Fibroblast of gingiva (primary cell): ENCODE results near the gene IGSF11.

Source experiments
- DNase-seq: peaks from one replicate; pipeline ENCODE4 v3.0.0-alpha.2; 2011; ENCODE audit warnings: low read depth

IGSF11 gene

DNA sequence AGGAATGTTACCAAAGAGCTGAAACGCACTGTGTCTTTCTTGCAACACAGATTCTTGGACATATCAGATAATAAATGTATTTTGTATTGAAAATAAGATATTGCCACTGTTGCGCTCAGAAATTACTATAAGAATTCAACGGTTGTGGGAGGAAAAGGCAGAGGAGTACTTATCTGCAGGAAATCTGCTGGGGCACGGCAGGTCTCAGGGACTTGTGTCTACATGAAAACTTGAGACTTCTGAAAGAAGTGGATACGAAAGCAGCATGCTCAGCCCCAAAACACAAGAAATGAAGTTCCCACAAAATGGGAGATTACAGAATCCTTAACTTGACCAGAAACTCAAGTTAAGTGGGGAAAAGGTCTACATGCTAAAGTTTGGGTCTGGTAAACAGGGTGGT is 86.5 kb downstream of the IGSF11 start:
- DNase-seq = no peak

DNA sequence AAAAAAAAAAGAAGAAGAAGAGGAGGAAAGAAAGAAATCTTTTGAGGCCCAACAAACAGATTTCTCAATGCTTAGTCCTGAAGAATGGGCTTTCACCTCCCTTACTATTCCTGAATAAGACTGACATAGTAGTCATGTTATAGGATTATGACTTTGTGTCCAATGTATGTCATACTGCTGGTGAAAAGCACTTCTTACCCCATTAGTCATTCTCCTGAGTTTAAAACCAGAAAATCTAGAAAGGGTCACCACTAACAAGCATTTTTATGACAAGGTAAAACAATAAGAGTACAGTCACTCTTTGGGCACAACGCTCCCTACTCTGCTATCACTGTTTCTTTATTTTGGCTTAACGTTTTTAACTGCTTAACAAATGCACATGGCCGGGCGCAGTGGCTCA is 88.2 kb downstream of the IGSF11 start:
- no peak for DNase-seq

DNA sequence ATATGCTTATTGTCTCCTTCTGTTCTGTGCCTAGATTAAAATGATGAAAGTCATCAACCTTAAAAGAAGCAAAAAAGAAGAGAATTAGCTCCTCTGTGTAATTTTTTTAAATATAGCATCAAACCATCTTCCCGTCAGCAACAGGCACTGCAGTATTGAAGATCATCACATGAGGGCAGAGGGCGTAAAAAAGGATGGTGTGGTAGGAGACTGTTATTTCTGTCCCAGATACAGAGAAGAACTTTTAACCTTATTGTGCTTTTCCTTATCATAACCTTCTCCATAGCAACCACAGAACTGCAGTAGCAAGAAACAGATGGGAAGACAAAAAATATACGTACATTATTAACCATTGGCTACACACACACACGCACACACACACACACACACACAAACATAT is 88.8 kb downstream of the IGSF11 start:
- DNase-seq = no peak

DNA sequence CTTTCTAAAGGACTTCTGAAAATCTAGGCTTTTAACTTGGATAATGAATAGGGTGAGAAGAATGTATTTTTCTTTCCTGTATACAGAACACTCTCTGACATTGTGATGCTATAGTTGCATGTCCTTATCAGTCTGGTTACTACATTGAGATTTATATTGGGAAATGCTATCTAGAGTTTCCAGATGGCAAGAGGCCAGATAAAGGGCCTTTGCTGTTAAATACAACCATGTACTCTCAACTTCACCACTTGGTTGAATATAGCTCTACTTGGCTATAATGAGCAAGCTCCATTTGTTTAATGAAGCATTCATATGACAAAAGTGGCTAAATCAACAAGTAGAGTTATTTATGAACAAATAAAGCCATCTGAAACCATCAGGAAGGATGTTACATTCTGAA is 91.0 kb downstream of the IGSF11 start:
- DNase-seq = no peak

DNA sequence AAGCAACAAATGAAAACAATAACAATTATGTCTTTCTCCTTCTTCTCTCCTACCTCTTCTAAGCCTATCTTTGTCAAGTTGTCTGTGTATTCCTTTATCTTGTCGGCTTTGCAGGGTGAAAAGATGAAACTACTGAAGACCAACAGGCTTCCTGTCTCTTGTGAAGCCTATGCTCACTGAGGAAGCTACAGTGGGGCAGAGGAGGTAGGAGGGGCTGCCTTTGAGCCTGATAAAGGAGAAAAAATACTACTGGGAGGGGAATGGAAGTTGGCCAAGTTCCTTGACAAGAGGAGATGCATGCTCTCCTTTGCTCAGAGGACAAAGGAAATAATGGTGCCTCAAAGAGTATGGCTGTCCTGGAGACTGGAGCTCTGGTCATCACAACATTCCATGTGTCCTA is 92.0 kb downstream of the IGSF11 start:
- no peak for DNase-seq

DNA sequence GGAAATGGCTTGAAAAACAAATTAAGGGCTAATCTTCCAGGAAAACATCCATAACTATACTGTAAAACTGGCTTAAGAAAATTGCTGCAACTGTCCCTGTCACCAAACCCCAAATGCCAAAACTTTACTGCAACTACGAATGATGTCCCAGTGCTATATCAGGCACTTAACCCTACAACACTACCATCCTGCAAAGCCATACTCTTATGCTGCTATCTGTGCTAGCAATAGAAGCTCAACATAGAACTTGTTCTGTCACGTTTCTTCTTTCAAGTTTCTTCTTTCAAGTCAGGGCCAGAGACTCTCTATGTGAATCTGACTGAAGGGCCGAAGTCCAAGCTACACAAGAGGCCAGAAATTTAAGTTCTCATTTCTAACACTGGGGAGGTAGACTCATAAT is 92.5 kb downstream of the IGSF11 start:
- DNase-seq = no peak

DNA sequence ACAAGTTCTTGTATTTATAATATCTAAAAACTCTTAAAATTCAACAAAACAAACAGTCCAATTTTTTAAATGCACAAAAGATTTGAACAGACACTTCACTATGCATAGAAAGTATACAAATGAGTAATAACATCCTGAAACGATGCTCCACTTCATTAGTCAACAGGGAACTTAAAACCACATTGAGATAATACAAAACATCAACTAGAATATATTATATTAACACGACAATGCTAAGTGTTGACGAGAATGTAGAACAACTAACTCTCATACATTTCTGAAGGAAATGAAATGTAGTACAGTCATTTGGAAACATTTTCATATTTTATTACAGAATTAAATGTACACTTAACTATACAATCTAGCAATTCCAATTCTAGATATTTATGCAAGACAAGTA is 93.4 kb downstream of the IGSF11 start:
- no peak for DNase-seq

DNA sequence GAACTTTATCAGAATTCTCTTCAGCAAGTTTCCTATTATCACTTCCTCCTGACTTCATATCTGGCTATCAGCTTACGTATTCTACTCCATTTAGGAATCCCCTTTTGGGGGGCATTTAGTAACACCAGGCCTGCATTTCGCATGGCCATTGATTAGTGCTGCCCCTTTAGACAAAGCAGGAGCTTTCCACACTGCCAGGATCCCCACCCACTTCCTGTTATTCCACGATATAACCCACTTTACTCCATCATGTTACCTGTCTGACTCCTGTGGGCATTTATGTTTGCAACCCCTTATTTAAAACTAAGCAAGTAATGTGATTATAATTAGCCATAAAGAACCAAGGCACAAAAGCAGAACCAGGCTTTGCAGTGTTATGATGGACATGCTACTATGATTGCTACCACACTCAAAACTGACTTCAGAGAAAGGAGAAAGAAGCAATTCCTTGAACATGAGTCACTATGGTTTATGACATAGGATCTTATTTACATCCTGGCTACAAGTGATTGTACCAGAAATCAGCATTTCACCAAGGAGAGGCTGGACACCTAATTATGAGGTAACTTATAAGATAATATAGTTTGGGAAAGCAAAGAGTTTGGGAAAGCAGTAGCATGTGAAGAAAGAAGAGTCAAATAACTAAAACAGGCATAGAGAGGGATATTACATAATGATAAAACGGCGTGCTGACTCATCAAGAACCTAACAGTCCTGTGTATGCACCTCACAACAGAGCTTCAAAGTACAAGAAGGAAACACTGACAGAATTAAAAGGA is 96.3 kb downstream of the IGSF11 start:
- no peak for DNase-seq

DNA sequence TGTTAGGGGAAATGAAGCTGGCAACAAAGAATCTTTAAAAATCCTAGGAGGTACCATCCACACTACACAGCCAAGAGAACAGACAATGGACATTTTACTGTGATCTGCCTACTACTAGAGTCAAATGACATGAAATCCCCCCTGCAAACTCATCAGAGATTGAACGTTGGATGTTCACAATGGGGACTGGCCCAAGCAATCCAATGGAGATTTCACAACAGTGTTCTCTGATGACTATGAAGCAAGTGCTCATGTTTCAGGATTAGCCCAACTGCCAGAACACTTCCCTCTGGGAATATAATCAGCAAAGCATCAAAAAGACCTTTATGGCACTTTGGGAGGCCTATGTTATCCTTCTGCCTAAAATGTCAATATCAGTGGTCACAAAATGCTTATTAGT is 97.8 kb downstream of the IGSF11 start:
- DNase-seq = peak; percentile 26

DNA sequence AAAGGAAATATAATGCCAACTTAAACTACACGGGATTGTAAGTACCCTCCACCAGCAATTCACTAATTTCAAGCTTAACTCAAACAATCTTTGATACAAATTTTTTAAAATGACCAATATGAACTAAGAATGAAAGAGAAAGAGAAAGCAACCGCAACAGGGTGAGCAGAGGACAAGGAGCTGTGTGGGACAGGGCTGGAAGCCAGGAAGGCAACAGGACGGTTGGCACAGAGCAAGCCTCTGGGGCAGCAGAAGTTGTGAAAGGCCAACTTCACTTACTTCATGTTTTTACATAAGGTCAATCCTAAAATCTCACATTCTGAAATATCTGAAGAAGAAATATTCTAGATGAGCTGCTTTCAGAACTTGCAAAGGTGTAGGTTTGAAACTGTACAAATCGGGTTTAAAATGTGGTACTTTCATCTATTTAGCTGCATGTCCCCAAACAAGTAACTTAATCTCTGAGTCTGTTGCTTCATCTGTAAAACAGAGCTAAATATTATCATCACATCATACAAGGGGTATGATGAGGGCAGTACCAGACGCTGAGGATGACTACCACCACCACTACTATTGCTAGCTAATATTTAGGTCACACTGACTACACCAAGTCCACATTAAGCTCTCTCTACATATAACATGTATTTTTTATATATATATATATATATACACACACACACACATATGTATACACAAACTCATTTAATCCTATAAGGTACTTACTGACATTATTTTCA is 101.7 kb downstream of the IGSF11 start:
- DNase-seq = peak; percentile 40

DNA sequence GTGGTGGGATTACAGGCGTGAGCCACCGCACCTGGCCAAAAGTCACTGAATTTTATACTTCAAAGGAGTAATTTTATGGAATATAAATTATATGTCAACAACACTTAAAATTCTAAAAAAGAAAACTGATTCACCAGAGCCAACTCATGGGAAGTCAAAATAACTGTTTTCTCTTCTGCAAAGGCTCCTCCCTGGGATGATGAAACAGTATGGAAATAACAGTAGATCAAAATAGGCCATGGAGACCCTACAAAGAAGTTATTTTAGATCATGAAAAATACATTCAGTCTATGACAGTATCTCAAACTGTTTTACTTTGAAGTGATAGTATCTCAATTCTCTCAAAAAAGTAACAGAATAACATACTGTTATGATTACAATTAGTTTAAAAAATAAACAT is 102.7 kb downstream of the IGSF11 start:
- DNase-seq = no peak

DNA sequence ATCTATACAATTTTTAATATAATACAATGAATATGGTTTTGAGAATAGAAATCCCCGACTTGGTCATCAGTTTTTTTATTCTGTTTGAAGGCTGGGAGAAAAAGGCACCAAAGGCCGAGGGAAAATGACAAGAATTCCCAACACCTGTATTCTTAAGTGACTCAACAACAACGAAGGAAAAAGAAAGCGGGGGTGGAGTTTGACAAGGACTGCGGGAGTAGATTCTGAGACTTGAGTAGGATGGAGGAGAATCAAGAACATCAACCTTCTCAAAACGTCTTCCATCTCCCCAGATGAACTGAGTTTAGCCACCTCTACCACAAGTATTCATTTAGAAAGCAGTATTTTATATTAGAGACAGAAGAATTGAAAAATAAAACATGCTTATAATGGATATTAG is 107.2 kb downstream of the IGSF11 start:
- DNase-seq = no peak

DNA sequence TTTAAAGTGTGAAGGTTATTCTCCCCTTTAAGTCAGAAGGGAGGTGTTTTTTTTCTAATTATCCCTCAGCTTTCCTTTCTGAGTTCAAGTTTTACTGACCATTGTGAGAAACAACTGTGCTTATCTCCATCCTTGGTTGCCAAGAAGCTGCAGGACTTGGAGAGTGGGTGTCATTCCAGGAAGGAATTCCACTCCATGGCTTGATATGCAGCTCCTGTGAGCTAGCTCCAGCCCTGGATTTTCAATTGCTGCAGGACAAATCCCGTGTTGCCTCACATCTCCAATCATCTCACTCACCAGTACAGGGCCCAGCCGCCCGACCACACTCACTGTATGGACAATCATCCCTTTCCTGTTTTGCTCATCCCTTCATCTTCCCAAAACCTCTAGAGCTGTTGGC is 122.5 kb downstream of the IGSF11 start:
- no peak for DNase-seq

DNA sequence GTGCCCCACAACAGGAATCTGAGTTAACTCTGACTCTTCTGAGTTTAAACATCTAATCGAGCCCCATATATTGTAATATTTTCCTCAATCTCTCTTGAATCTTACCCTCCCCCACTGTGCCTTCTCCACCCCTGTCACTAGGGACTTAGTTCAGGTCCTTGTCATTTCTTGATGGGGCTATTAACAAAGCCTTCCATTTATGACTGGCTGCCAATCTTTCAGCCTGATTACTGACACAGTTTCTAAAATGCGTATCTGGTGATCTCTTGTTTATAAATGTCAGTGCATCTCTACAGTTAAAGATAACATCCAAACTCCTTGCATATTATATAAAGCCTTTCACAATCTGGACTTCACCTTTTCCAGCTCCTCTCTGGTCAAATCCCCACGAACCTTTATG is 124.3 kb downstream of the IGSF11 start:
- no peak for DNase-seq

DNA sequence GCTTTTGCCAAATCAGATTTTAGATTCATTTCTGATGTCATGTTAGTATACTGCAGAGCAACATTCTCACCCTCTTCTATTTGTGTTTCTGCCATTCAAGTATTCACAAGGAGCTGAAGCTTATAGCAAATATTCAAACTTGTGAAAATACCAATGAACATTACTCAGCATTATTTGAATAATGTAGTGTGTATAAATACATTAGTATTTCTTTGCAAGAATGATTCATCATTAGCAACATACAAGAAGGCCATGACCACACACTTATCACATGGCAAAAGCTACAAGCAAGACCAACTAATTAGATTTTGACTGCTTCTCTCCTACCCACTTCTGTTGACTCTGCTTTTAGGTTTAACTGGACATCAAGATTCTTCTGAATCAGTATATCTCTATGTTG is 124.9 kb downstream of the IGSF11 start:
- DNase-seq = no peak

DNA sequence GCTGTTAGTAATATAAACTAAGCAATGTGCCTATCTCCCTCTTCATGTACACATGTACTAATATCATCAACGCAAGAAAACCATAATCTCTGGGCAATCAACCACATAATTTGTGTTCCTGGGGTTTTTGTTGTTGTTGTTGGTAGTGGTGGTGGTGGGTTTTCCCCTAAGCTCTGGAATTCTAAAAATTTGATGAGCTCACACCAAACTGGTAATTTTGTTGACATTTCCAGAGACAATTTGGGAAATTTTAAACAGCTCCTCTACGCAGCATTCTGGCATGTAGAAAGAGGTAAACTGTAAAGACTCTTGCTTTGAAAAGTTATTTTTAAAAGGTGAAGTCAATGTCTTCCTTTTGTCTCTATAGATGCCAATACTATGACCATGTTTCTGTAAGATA is 126.7 kb downstream of the IGSF11 start:
- DNase-seq = no peak

DNA sequence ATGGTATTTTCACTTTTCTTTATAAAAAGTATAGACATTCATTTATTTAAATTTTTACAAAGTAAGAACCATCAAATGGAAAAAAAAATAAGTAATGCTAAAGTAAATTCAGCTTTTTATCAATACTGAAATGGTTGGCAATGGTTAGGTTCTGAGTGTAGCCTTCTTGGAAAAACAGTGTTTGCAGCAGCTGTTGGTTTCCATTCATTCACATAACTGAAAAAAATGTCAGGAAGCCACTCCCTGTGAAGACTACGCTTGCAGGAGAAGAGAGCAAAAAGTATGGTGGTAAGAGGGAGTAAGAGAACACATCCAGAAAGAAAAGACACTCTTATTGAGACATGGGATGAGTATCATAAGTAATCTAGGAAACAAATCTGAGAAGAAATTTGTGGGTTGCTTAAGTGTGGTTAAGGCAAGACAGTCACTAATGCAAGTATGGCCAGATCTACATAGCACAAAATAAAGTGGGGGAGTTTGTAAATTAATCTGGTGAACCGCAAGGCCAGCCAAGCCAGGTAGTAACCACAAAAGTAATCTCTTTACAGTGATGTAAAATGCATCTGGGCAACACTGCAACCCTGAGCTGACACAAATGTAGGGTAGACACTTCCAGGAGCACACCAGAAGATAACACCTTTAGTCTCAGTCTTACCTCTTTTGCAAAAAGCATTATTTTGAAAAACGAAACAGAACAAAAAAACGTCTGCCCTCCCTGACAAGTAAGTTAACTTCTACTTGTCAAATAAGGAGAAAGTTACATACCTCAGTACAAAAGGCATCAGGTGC is 133.7 kb downstream of the IGSF11 start:
- DNase-seq = no peak

DNA sequence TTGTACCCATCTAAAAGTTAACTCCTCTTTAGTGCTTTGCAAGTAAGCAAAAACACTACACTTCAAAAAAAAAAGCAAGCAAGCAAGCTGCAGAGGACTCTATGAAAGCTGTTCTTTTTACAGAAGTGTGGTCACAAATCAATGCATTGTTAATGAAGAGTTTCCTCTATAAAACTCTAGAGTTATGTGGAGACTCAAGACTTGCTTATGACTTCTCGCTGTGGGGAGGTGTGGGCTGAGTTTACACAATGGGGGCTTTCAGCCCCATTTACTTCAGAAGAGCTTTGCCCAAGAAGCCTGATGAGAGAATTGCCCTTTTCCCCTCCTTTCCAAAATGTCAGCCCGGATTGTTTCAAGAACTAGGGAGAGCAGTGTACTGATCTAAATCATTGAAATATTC is 144.4 kb downstream of the IGSF11 start:
- DNase-seq = no peak

DNA sequence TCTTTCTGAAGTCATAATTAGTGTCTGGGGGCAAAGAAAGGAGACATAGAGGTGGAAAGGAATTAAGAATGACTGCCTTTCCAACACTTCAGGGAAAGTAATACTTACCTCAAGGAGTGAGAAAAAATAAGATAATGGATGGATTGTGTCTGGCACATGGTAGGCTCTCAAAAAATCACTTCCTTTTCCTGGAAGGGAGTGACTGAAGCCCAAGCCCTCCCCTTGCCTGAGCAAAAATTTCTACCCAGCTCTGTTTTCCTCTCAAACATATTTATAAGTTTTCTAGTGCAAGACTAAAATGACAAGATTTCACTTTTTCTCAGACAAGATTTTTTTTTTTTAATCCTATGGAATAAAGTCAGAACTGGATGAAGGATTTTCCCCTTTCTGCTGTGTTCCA is 145.0 kb downstream of the IGSF11 start:
- no peak for DNase-seq

DNA sequence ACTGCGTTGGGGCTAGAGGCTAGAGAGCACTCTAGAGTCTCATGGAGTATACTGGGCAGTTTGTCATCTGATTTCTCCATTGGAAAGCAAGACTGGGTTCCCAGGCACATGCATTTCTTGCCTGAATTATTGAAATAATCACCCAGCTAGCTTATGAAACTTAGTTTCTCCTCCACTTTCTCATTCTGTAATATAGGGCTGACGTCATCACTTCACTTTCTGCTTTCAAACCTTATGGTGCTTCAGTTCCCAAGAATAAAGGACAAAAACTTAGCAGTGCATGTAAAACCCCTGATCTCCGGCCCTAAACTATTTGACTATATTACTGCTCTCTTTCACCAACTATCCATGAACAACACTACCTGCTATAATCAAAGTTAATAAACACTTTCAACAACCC is 147.9 kb downstream of the IGSF11 start:
- no peak for DNase-seq

DNA sequence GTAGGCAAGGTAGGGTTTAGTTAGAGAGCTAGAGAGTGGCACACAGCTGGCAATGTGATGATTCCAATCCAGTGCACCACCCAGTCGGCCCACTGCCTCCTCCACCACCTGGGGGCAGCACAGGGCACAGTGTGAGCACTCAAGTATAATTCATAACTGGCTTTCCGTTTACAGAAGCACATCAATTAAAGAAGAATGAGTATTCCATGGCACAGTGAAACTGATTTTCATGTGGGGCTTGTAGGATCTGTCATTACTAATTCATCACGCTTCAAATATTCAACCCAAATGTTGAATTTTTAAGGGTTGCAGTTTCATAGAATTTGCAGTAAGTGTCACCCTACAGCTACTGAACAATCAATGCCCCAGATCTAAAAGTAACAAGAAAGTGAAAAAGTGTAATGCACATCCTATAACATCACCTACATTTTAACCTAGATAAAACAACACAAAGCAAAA is 149.9 kb downstream of the IGSF11 start:
- DNase-seq = peak; percentile 23

DNA sequence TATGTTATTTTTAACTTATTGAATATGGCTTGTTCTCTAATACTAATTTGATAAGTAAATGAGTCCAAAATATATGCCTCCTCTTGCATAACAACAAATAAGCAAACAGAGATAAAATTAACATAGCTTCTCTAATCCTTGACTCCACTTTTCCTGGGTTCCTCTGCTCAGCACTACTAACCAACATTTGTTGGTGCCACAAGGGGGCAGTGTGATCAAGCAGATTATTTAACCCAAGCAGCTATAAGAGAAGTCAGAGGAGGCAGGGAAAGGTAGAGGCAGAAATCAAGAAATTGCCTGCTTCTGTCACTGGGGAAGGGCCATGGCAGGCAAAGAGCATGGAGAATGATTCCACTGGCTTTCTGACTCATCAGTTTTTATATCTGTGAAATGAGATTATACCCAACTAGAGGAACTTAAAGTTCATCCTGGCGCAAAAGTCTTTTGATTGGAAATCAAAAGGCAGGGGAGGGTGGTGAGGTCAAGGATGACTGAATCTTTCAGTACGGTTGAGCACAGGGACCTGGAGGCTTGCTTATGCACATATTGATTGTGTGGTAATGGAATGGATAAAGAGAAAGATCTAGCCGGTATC is 152.2 kb downstream of the IGSF11 start:
- peak; percentile 36 for DNase-seq

DNA sequence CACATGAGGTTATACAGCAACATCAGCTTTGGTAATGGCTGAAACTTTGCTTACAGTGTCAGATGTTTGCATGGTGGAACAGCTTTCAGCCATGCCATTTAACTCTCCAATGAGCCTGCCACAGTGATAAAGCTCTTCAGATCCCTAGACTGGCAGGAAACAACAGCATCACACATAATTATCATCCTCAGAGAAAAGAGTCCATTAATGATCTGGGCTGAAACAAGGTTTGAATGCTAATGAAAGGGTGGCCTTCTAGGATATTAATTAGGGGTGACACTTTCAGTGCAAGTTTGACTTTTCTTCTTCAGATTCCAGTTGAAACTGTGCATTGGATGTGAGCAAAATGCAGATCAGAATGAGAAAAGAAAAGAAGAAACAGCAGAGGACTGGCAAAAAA is 166.6 kb downstream of the IGSF11 start:
- DNase-seq = no peak
